CD14-positive monocyte (primary cell): ENCODE data around the gene C9orf43. TPM values are rescaled to one million over a fixed set of nuclear protein-coding genes. Genes with fewer than 3 reads are reported as not detected.

Source experiments
- DNase-seq, 3 donors: peaks; one replicate each; pipeline ENCODE4 v3.0.0-alpha.2; 2011 to 2022
- H2AFZ ChIP-seq: 2 replicates; pipeline ENCODE4 v1.6.0; 2012; ENCODE audit warnings: mild to moderate bottlenecking, low read depth, low read length, inconsistent platforms; ENCODE audit not compliant: insufficient read depth, poor library complexity, severe bottlenecking
- H3K27ac ChIP-seq, 2 donors: 1 replicate in 1 of 2; 2 replicates in 1 of 2; pipeline ENCODE4 v1.5.1; 2012 to 2013; ENCODE audit warnings: low read length in 2 of 2, control low read depth in 1 of 2, inconsistent platforms in 1 of 2, low read depth in 1 of 2, mild to moderate bottlenecking in 1 of 2
- H3K27me3 ChIP-seq, 2 donors: one replicate each; pipeline versions ENCODE4 v1.6.0 to v1.6.1; 2011 to 2013; ENCODE audit warnings: low read length in 2 of 2; ENCODE audit not compliant: control insufficient read depth in 2 of 2, insufficient read depth in 2 of 2
- H3K36me3 ChIP-seq, 2 donors: replicated peaks in 1 of 2; 1 replicate in 1 of 2; 2 replicates in 1 of 2; pipeline versions ENCODE4 v1.5.1 to v1.6.1; 2012 to 2013; ENCODE audit warnings: low read length in 2 of 2, control low read depth in 1 of 2, inconsistent platforms in 1 of 2, mild to moderate bottlenecking in 1 of 2; ENCODE audit not compliant: insufficient read depth in 2 of 2, control insufficient read depth in 1 of 2
- H3K4me1 ChIP-seq, 2 donors: 1 replicate in 1 of 2; 2 replicates in 1 of 2; pipeline versions ENCODE4 v1.5.1 to v1.6.1; 2012 to 2013; ENCODE audit warnings: low read length in 2 of 2, control low read depth in 1 of 2, inconsistent platforms in 1 of 2, mild to moderate bottlenecking in 1 of 2, moderate library complexity in 1 of 2; ENCODE audit not compliant: insufficient read depth in 2 of 2, control insufficient read depth in 1 of 2
- H3K4me2 ChIP-seq: replicated peaks from 2 replicates; pipeline ENCODE3; 2012; ENCODE audit warnings: low read length, moderate library complexity, mild to moderate bottlenecking; ENCODE audit not compliant: poor library complexity, severe bottlenecking; ENCODE audit errors: extremely low read depth
- H3K4me3 ChIP-seq, 3 experiments: fragments of 200-600 bp in 1 of 3; sonication (generic) in 1 of 3; replicated peaks in 1 of 3; 1 replicate in 2 of 3; 2 replicates in 1 of 3; pipeline ENCODE4 v1.5.1; 2011 to 2013; ENCODE audit warnings: low read length in 3 of 3, mild to moderate bottlenecking in 3 of 3, control low read depth in 2 of 3, low read depth in 2 of 3, inconsistent platforms in 1 of 3, moderate library complexity in 1 of 3
- H3K79me2 ChIP-seq: 2 replicates; pipeline ENCODE4 v1.6.0; 2012; ENCODE audit warnings: mild to moderate bottlenecking, control low read depth, inconsistent platforms, low read length, moderate library complexity; ENCODE audit not compliant: insufficient read depth
- H3K9ac ChIP-seq: 2 replicates; pipeline ENCODE4 v1.6.0; 2017; ENCODE audit warnings: low read length, mild to moderate bottlenecking; ENCODE audit not compliant: insufficient read depth, poor library complexity, severe bottlenecking
- H3K9me3 ChIP-seq, 2 donors: replicated peaks in 1 of 2; 1 replicate in 1 of 2; 2 replicates in 1 of 2; pipeline versions ENCODE4 v1.5.1 to v1.6.1; 2012 to 2013; ENCODE audit warnings: low read length in 2 of 2, control low read depth in 1 of 2; ENCODE audit not compliant: control insufficient read depth in 1 of 2, insufficient read depth in 1 of 2
- H4K20me1 ChIP-seq: 2 replicates; pipeline ENCODE4 v1.6.0; 2012; ENCODE audit warnings: mild to moderate bottlenecking, low read length, control low read depth, moderate library complexity; ENCODE audit not compliant: insufficient read depth
- H3K27ac Mint-ChIP-seq, 7 donors: one replicate each; pipeline ENCODE4 v1.8.0; 2020; ENCODE audit warnings: mild to moderate bottlenecking in 7 of 7, mixed read lengths in 7 of 7, moderate library complexity in 6 of 7, inconsistent platforms in 2 of 7
- H3K27me3 Mint-ChIP-seq, 3 donors: one replicate each; pipeline ENCODE4 v1.8.0; 2021 to 2022; ENCODE audit warnings: low read depth in 3 of 3, mild to moderate bottlenecking in 3 of 3, mixed read lengths in 3 of 3, moderate library complexity in 3 of 3, inconsistent platforms in 1 of 3
- H3K36me3 Mint-ChIP-seq, 2 donors: one replicate each; pipeline ENCODE4 v1.8.0; 2020; ENCODE audit warnings: mixed read lengths in 2 of 2, inconsistent platforms in 1 of 2, mild to moderate bottlenecking in 1 of 2
- H3K4me1 Mint-ChIP-seq: one replicate; pipeline ENCODE4 v1.8.0; 2020; ENCODE audit warnings: mild to moderate bottlenecking, mixed read lengths
- H3K4me3 Mint-ChIP-seq, 2 donors: one replicate each; pipeline ENCODE4 v1.8.0; 2020; ENCODE audit warnings: mild to moderate bottlenecking in 2 of 2, mixed read lengths in 2 of 2, moderate library complexity in 1 of 2
- H3K9me3 Mint-ChIP-seq, 7 donors: one replicate each; pipeline ENCODE4 v1.8.0; 2020 to 2022; ENCODE audit warnings: mixed read lengths in 7 of 7, mild to moderate bottlenecking in 6 of 7, moderate library complexity in 6 of 7, inconsistent platforms in 2 of 7
- CTCF ChIP-seq: fragments of 200-600 bp; IDR thresholded peaks from one replicate; pipeline ENCODE4 v1.8.0; 2022; ENCODE audit warnings: antibody characterized with exemption, mild to moderate bottlenecking
- WGBS: methylation state at CpG from one replicate; pipeline ENCODE4 v1.1.5; 2013; ENCODE audit warnings: missing lambda C conversion rate; ENCODE audit not compliant: insufficient coverage; 5-methylcytosine and 5-hydroxymethylcytosine counted together
- intact Hi-C, 2 donors: fragments of 100-400 bp; cut with micrococcal nuclease; formaldehyde crosslinking; loops; one replicate each; pipeline versions ENCODE4 v1.15.0 to v1.15.1; 2023
- polyA plus RNA-seq, 3 donors: library from polyadenylated mRNA; depleted of rRNA in 1 of 3; unstranded in 2 of 3; stranded (reverse) in 1 of 3; fragments of 300-500 nt in 2 of 3; fragments of >200 nt in 1 of 3; fragmentation: Illumina TruSeq in 2 of 3; gene quantifications; 1 replicate in 2 of 3; 2 replicates in 1 of 3; pipeline ENCODE4 v1.2.3, GENCODE V29; 2012 to 2021

Gene C9orf43
- polyA plus RNA-seq, 3 donors: 0.17 TPM; not detected in 2

- DNase-seq: no peak
- no peak overlapping the region for H3K4me2 ChIP-seq
- H3K27me3 Mint-ChIP-seq: no peaks in the 10 kb centered on the region
- no peak for TF ChIP-seq CTCF
- H3K36me3 ChIP-seq: no peaks in the 10 kb centered on the region
- no peaks in the 10 kb centered on the region for H3K4me1 Mint-ChIP-seq
- H4K20me1 ChIP-seq: no peaks in the 10 kb centered on the region
- H3K27ac ChIP-seq: no peak overlapping the region
- H3K27ac Mint-ChIP-seq: no peak overlapping the region
- WGBS: no CpG with 5 or more reads among the region's 1 CpG
- H3K79me2 ChIP-seq: no peaks in the 10 kb centered on the region
- H3K9me3 Mint-ChIP-seq: peaks cover 0 to 6% (median 3%) of the 10 kb centered on the region in 7 donors
- no peaks in the 10 kb centered on the region for H3K4me1 ChIP-seq
- H3K9ac ChIP-seq: no peak overlapping the region
- H3K4me3 Mint-ChIP-seq: no peak overlapping the region
- no peaks in the 10 kb centered on the region for H3K9me3 ChIP-seq
- no peak overlapping the region for H2AFZ ChIP-seq
- no peak overlapping the region for H3K4me3 ChIP-seq
- no peaks in the 10 kb centered on the region for H3K27me3 ChIP-seq
- H3K36me3 Mint-ChIP-seq: no peaks in the 10 kb centered on the region
- intact Hi-C loops: loop anchor here in 1 of 2 donors (5.0 kb wide), 1 partner anchor 76 kb away; no protein-coding TSS in a partner anchor
Observed at GRCh38 chr9:113471143-113471542, 60.6 kb downstream of the C9orf43 start.

GRCh38 chr9:113471566-113471965 lies 61.0 kb downstream of the C9orf43 start:
- no peak overlapping the region for H3K9ac ChIP-seq
- no peaks in the 10 kb centered on the region for H3K9me3 ChIP-seq
- H3K4me1 ChIP-seq: no peaks in the 10 kb centered on the region
- Mint-ChIP-seq H3K4me3 (no peak overlapping the region), H3K27me3 (no peaks in the 10 kb centered on the region), H3K27ac (no peak overlapping the region), H3K36me3 (no peaks in the 10 kb centered on the region), H3K4me1 (no peaks in the 10 kb centered on the region), H3K9me3 (peaks cover 0 to 6% (median 3%) of the 10 kb centered on the region in 7 donors)
- H3K27me3 ChIP-seq: no peaks in the 10 kb centered on the region
- no peaks in the 10 kb centered on the region for H4K20me1 ChIP-seq
- no peak overlapping the region for H3K27ac ChIP-seq
- no peaks in the 10 kb centered on the region for H3K79me2 ChIP-seq
- no peak overlapping the region for H3K4me3 ChIP-seq
- DNase-seq: no peak
- intact Hi-C loops: loop anchor here in 1 of 2 donors (5.0 kb wide), 1 partner anchor 76 kb away; no protein-coding TSS in a partner anchor
- H2AFZ ChIP-seq: no peak overlapping the region
- no CpG with 5 or more reads among the region's 6 CpGs for WGBS
- H3K4me2 ChIP-seq: no peak overlapping the region
- no peaks in the 10 kb centered on the region for H3K36me3 ChIP-seq
- TF ChIP-seq CTCF: no peak
